HepG2 (cell line): ENCODE measurements around the gene DIPK1B. TPM values are rescaled to one million over a fixed set of nuclear protein-coding genes. Genes with fewer than 3 reads are reported as not detected.

ENCODE experiments used
- ATAC-seq: fragments of 200-7000 bp; cut with Tn5 transposase; 3 replicates; pipeline ENCODE4 v1.9.1; 2020; ENCODE audit warnings: mild to moderate bottlenecking, moderate library complexity
- BruUV-seq: library from RNA; stranded (reverse); fragments of 400-500 nt; replicated peaks from 2 replicates; lab custom pipeline; 2021; lab: Mats Ljungman, UMichigan
- CTCF ChIA-PET: fragments of 300-600 bp; formaldehyde crosslinking; extraction: SDS; loops from one replicate; lab custom pipeline; 2021; ENCODE audit warnings: low total read pairs, inconsistent platforms, low intra/inter-chr PET ratio; lab: Yijun Ruan, JAX
- POLR2A ChIA-PET: fragments of 350-600 bp; sonication (Branson Sonifier 250); formaldehyde crosslinking; loops from one replicate; lab custom pipeline; 2020; ENCODE audit warnings: antibody characterized with exemption, inconsistent platforms; lab: Yijun Ruan, JAX
- DNase-seq: peaks from one replicate; pipeline ENCODE4 v3.0.0-alpha.2; 2015; ENCODE audit warnings: low spot score
- FAIRE-seq: peaks from 3 replicates; lab custom pipeline; 2011; peaks lifted over from hg19 to GRCh38; lab: Jason Lieb, UNC
- H2AFZ ChIP-seq: one replicate; pipeline ENCODE4 v1.6.1; 2011; ENCODE audit warnings: low read length, inconsistent platforms
- H3K27ac ChIP-seq: fragments of 300-600 bp; 3 replicates; pipeline ENCODE4 v1.8.0; 2011; ENCODE audit warnings: mixed run types, mild to moderate bottlenecking, mixed read lengths, low read length, inconsistent platforms; ENCODE audit not compliant: insufficient read depth; ENCODE audit errors: extremely low read length
- H3K27me3 ChIP-seq, 2 experiments: fragments of 200-600 bp in 1 of 2; 2 replicates in 1 of 2; 3 replicates in 1 of 2; pipeline versions ENCODE4 v1.6.0 to v1.8.0; 2011; ENCODE audit warnings: low read length in 2 of 2, mild to moderate bottlenecking in 2 of 2, moderate library complexity in 2 of 2, inconsistent platforms in 1 of 2; ENCODE audit not compliant: insufficient read depth in 2 of 2, control insufficient read depth in 1 of 2
- H3K36me3 ChIP-seq, 2 experiments: fragments of 200-600 bp in 1 of 2; replicated peaks in 1 of 2; 2 replicates in 1 of 2; 3 replicates in 1 of 2; pipeline versions ENCODE4 v1.5.1 to v1.8.0; 2011; ENCODE audit warnings: low read length in 2 of 2, inconsistent platforms in 1 of 2; ENCODE audit not compliant: insufficient read depth in 2 of 2, control insufficient read depth in 1 of 2
- H3K4me1 ChIP-seq: 2 replicates; pipeline ENCODE4 v1.5.1; 2012; ENCODE audit warnings: low read length, inconsistent platforms; ENCODE audit not compliant: insufficient read depth
- H3K4me2 ChIP-seq: 2 replicates; pipeline ENCODE4 v1.6.0; 2011; ENCODE audit warnings: low read depth, low read length, inconsistent platforms
- H3K4me3 ChIP-seq, 3 experiments: fragments of 200-600 bp in 1 of 3; sonication (generic), shearing (Covaris generic) in 1 of 3; replicated peaks in 1 of 3; 2 replicates each; pipeline ENCODE4 v1.5.1; 2011 to 2016; ENCODE audit warnings: low read length in 3 of 3, inconsistent platforms in 2 of 3, low read depth in 2 of 3, mild to moderate bottlenecking in 2 of 3, control low read depth in 1 of 3, mixed read lengths in 1 of 3; ENCODE audit not compliant: insufficient read depth in 1 of 3
- H3K79me2 ChIP-seq: one replicate; pipeline ENCODE4 v1.6.1; 2011; ENCODE audit warnings: low read length, inconsistent platforms; ENCODE audit not compliant: insufficient read depth
- H3K9ac ChIP-seq: 2 replicates; pipeline ENCODE4 v1.6.0; 2011; ENCODE audit warnings: mild to moderate bottlenecking, low read depth, low read length, inconsistent platforms; ENCODE audit not compliant: insufficient read depth
- H3K9me3 ChIP-seq: 2 replicates; pipeline ENCODE4 v1.5.1; 2012; ENCODE audit warnings: mild to moderate bottlenecking, low read length
- H4K20me1 ChIP-seq: 2 replicates; pipeline ENCODE4 v1.6.0; 2011; ENCODE audit warnings: inconsistent platforms, mild to moderate bottlenecking, low read length, moderate library complexity; ENCODE audit not compliant: insufficient read depth
- GABPB1 ChIP-seq: IDR thresholded peaks from 2 replicates; pipeline ENCODE4 v1.6.1; 2016; ENCODE audit warnings: mild to moderate bottlenecking, missing genetic modification reagents, moderate library complexity, missing compliant biosample characterization
- HNRNPL ChIP-seq: fragments of 200-400 bp; formaldehyde crosslinking; IDR thresholded peaks from 2 replicates; pipeline ENCODE4 v1.6.1; 2017; ENCODE audit warnings: mild to moderate bottlenecking, low read depth, low read length
- REL ChIP-seq: sonication (generic); formaldehyde crosslinking; conservative IDR thresholded peaks from 2 replicates; pipeline ENCODE4 v1.8.0; 2022; ENCODE audit warnings: mild to moderate bottlenecking, missing genetic modification reagents, moderate library complexity
- SIN3A ChIP-seq: IDR thresholded peaks from 2 replicates; pipeline ENCODE4 v1.6.1; 2011; ENCODE audit warnings: low read depth, mild to moderate bottlenecking, control low read depth, low read length, borderline replicate concordance
- WGBS: methylation state at CpG from one replicate; pipeline ENCODE4 v1.1.6; 2017; ENCODE audit warnings: low lambda C conversion rate; 5-methylcytosine and 5-hydroxymethylcytosine counted together
- in situ Hi-C: cut with HindIII; loops from 2 replicates; pipeline ENCODE4 v1.10.0; 2017; ENCODE audit warnings: low pct_unique_long_range_greater_than_20kb; ENCODE audit not compliant: extremely low pct_ligation_motif_present
- intact Hi-C: fragments of 100-400 bp; cut with micrococcal nuclease; formaldehyde crosslinking; loops from one replicate; pipeline ENCODE4 v1.10.0; 2022; ENCODE audit not compliant: unreplicated experiment
- polyA plus RNA-seq, 8 experiments: library from polyadenylated mRNA; depleted of rRNA in 3 of 8; stranded (reverse) in 7 of 8; unstranded in 1 of 8; fragments of >200 nt; fragmentation: Illumina TruSeq in 4 of 8; extraction: Trizol in 4 of 8; gene quantifications; 2 replicates each; pipeline versions ENCODE4 v1.2.1 to v1.2.3, GENCODE V29; 2011 to 2016; ENCODE audit warnings: low read depth in 4 of 8, missing spikeins in 1 of 8, mixed read lengths in 1 of 8; ENCODE audit not compliant: insufficient read depth in 1 of 8
- total RNA-seq, 5 experiments: library from RNA; depleted of rRNA; stranded (reverse); fragments of >200 nt; fragmentation: Illumina TruSeq; extraction: Trizol; gene quantifications; 2 replicates each; pipeline ENCODE4 v1.2.3, GENCODE V29; 2016; ENCODE audit warnings: low read depth in 1 of 5
- TF ChIP-seq, protein P1 (sequence below): sonication (generic); formaldehyde crosslinking; IDR thresholded peaks from 2 replicates; pipeline ENCODE4 v1.5.1; 2020; ENCODE audit warnings: mild to moderate bottlenecking, missing genetic modification reagents, moderate library complexity
- TF ChIP-seq, protein P2 (sequence below): sonication (generic); formaldehyde crosslinking; IDR thresholded peaks from 2 replicates; pipeline ENCODE4 v1.4.0; 2020; ENCODE audit warnings: missing genetic modification reagents

The DIPK1B gene
- total and polyA plus RNA-seq, 2 of the 13 experiments (the other 11 are each of a cell fraction or from before 2014, with no cell fraction given) = 0.18 to 3.9 TPM

DNA sequence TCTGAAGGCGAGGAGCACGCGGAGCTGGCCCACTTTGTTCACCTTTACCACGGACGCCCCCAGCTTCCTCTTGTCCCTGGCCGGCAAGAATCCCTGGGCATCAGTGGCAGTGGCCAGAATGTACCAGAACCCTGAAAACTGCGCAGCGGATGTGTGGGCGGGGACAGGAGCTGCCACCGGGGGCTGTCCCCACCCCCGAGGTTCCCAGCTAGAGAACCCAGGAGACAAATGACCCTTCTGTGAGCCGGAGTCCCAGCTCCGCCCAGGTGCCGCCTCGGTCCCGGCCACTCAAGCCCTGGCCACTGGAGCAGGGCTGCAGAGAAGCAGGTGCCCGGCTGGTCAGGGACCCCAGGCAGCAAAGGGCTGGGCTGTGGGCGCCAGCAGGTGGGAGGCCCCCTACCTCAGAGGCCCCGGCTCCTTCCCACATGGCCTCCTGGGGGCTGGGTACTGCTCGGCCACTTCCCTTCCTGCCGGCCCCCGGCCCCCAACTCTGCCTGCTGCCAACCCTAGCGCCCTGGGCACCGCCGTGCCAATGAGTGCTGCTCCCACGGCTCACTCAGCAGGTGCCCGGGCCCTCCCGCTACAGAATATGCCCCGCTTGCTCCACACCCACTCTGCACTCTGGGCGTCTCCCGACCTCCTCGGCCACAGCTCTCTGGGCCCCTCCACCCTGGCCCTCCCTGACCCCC, 29.7 kb downstream of the DIPK1B start:
- intact Hi-C loops = no loop called here
- no peak for FAIRE-seq
- peak; percentile 10 for ATAC-seq

More for the DNA sequence above, 29.7 kb downstream of the DIPK1B start:
- Histone ChIP-seq H3K9ac (no peak overlapping the region), H3K36me3 (no peaks in the 10 kb centered on the region), H3K27me3 (peaks cover 22 to 81% of the 10 kb centered on the region in 2 experiments), H3K79me2 (no peaks in the 10 kb centered on the region), H3K9me3 (no peaks in the 10 kb centered on the region), H3K27ac (no peak overlapping the region), H3K4me2 (peak overlapping the region; percentile 58), H3K4me1 (peaks cover 25% of the 10 kb centered on the region), H3K4me3 (peak overlapping the region in 2 of 3 experiments; percentile 6 to 53; a peak in 3 of 6 replicates), H4K20me1 (no peaks in the 10 kb centered on the region), H2AFZ (no peak overlapping the region)
- in situ Hi-C loops = no loop called here
- DNase-seq = no peak
- POLR2A ChIA-PET = interaction anchor here (5.2 kb wide), 1 partner anchor 13 kb away, joined by 27 read pairs; no protein-coding TSS in a partner anchor
- TF ChIP-seq, protein P1, sequence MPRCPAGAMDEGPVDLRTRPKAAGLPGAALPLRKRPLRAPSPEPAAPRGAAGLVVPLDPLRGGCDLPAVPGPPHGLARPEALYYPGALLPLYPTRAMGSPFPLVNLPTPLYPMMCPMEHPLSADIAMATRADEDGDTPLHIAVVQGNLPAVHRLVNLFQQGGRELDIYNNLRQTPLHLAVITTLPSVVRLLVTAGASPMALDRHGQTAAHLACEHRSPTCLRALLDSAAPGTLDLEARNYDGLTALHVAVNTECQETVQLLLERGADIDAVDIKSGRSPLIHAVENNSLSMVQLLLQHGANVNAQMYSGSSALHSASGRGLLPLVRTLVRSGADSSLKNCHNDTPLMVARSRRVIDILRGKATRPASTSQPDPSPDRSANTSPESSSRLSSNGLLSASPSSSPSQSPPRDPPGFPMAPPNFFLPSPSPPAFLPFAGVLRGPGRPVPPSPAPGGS (CRISPR knock-in tag) = 0 out of 2 replicates have a peak, but pooled peaks have one; percentile 8
- no peak for TF ChIP-seq SIN3A
- TF ChIP-seq HNRNPL = peak; percentile 71; the same call in 1 of the 2 replicates
- peak; percentile 4; the same call in 1 of the 2 replicates for TF ChIP-seq GABPB1 (CRISPR knock-in tag)
- TF ChIP-seq REL (CRISPR knock-in tag) = no peak
- TF ChIP-seq, protein P2, sequence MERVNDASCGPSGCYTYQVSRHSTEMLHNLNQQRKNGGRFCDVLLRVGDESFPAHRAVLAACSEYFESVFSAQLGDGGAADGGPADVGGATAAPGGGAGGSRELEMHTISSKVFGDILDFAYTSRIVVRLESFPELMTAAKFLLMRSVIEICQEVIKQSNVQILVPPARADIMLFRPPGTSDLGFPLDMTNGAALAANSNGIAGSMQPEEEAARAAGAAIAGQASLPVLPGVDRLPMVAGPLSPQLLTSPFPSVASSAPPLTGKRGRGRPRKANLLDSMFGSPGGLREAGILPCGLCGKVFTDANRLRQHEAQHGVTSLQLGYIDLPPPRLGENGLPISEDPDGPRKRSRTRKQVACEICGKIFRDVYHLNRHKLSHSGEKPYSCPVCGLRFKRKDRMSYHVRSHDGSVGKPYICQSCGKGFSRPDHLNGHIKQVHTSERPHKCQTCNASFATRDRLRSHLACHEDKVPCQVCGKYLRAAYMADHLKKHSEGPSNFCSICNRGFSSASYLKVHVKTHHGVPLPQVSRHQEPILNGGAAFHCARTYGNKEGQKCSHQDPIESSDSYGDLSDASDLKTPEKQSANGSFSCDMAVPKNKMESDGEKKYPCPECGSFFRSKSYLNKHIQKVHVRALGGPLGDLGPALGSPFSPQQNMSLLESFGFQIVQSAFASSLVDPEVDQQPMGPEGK (CRISPR knock-in tag) = peak; percentile 43; the same call in 1 of the 2 replicates
- CTCF ChIA-PET = no interaction called here
- 47% methylated on average over 12 of the region's 32 CpGs for WGBS
- no TSS peak for BruUV-seq
